ENCODE data around the gene OPRL1.

Gene OPRL1

GRCh38 chr20:64137598-64138031 lies 57.7 kb downstream of the OPRL1 start:
- Mint-ChIP-seq H3K27ac (no peak overlapping the region), H3K4me1 (no peaks in the 10 kb centered on the region), H3K36me3 (no peaks in the 10 kb centered on the region), H3K9me3 (no peaks in the 10 kb centered on the region), H3K27me3 (peaks cover 32% of the 10 kb centered on the region), H3K4me3 (no peak overlapping the region)
- no peak for ATAC-seq

GRCh38 chr20:64138276-64138815 lies 58.5 kb downstream of the OPRL1 start:
- no peak for ATAC-seq
- Mint-ChIP-seq H3K27me3 (peaks cover 32% of the 10 kb centered on the region), H3K27ac (no peak overlapping the region), H3K9me3 (no peaks in the 10 kb centered on the region), H3K4me3 (no peak overlapping the region), H3K4me1 (no peaks in the 10 kb centered on the region), H3K36me3 (no peaks in the 10 kb centered on the region)

- H3K27ac Mint-ChIP-seq = no peak overlapping the region
- H3K4me3 Mint-ChIP-seq = no peak overlapping the region
- peaks cover 4% of the 10 kb centered on the region for H3K36me3 Mint-ChIP-seq
Measured at GRCh38 chr20:64139199-64140060, 59.5 kb downstream of the OPRL1 start.

GRCh38 chr20:64140061-64140931 lies 60.4 kb downstream of the OPRL1 start:
- Mint-ChIP-seq H3K36me3 (peaks cover 13% of the 10 kb centered on the region), H3K4me1 (no peaks in the 10 kb centered on the region), H3K27ac (no peak overlapping the region), H3K27me3 (peaks cover 32% of the 10 kb centered on the region), H3K4me3 (no peak overlapping the region), H3K9me3 (peaks cover 12% of the 10 kb centered on the region)
- ATAC-seq = no peak

More at GRCh38 chr20:64139199-64140060, 59.5 kb downstream of the OPRL1 start:
- H3K9me3 Mint-ChIP-seq = peaks cover 6% of the 10 kb centered on the region
- ATAC-seq = no peak
- no peaks in the 10 kb centered on the region for H3K4me1 Mint-ChIP-seq
- H3K27me3 Mint-ChIP-seq = peaks cover 32% of the 10 kb centered on the region

GRCh38 chr20:64140956-64141355 lies 61.1 kb downstream of the OPRL1 start:
- no peak for ATAC-seq
- Mint-ChIP-seq H3K27me3 (peaks cover 27% of the 10 kb centered on the region), H3K27ac (no peak overlapping the region), H3K36me3 (peaks cover 13% of the 10 kb centered on the region), H3K4me1 (no peaks in the 10 kb centered on the region), H3K9me3 (peaks cover 12% of the 10 kb centered on the region), H3K4me3 (no peak overlapping the region)

- peaks cover 13% of the 10 kb centered on the region for H3K36me3 Mint-ChIP-seq
- no peak overlapping the region for H3K4me3 Mint-ChIP-seq
- peaks cover 17% of the 10 kb centered on the region for H3K27me3 Mint-ChIP-seq
- no peak overlapping the region for H3K27ac Mint-ChIP-seq
- peaks cover 12% of the 10 kb centered on the region for H3K9me3 Mint-ChIP-seq
- no peaks in the 10 kb centered on the region for H3K4me1 Mint-ChIP-seq
- no peak for ATAC-seq
Measured at GRCh38 chr20:64142590-64142989, 62.7 kb downstream of the OPRL1 start.

- no peak for ATAC-seq
- Mint-ChIP-seq H3K9me3 (peaks cover 12% of the 10 kb centered on the region), H3K4me1 (no peaks in the 10 kb centered on the region), H3K36me3 (peaks cover 13% of the 10 kb centered on the region), H3K4me3 (no peak overlapping the region), H3K27ac (no peak overlapping the region), H3K27me3 (peaks cover 17% of the 10 kb centered on the region)
Measured at GRCh38 chr20:64143018-64143801, 63.3 kb downstream of the OPRL1 start.

GRCh38 chr20:64144144-64144912 lies 64.4 kb downstream of the OPRL1 start:
- no peak overlapping the region for H3K4me3 Mint-ChIP-seq
- peaks cover 17% of the 10 kb centered on the region for H3K27me3 Mint-ChIP-seq
- no peak overlapping the region for H3K27ac Mint-ChIP-seq
- H3K36me3 Mint-ChIP-seq = peaks cover 13% of the 10 kb centered on the region
- no peak for ATAC-seq
- H3K4me1 Mint-ChIP-seq = no peaks in the 10 kb centered on the region
- H3K9me3 Mint-ChIP-seq = peaks cover 12% of the 10 kb centered on the region

- no peak for ATAC-seq
- peaks cover 13% of the 10 kb centered on the region for H3K36me3 Mint-ChIP-seq
- H3K27ac Mint-ChIP-seq = no peak overlapping the region
- H3K27me3 Mint-ChIP-seq = peaks cover 11% of the 10 kb centered on the region
- H3K4me3 Mint-ChIP-seq = no peak overlapping the region
- H3K4me1 Mint-ChIP-seq = no peaks in the 10 kb centered on the region
- peaks cover 12% of the 10 kb centered on the region for H3K9me3 Mint-ChIP-seq
Measured at GRCh38 chr20:64145458-64146300, 65.8 kb downstream of the OPRL1 start.

GRCh38 chr20:64146301-64146935 lies 66.5 kb downstream of the OPRL1 start:
- H3K27me3 Mint-ChIP-seq = peaks cover 6% of the 10 kb centered on the region

GRCh38 chr20:64146936-64147477 lies 67.1 kb downstream of the OPRL1 start:
- Mint-ChIP-seq H3K9me3 (peaks cover 12% of the 10 kb centered on the region), H3K27ac (no peak overlapping the region), H3K4me3 (no peak overlapping the region), H3K4me1 (no peaks in the 10 kb centered on the region), H3K36me3 (peaks cover 13% of the 10 kb centered on the region), H3K27me3 (peaks cover under 1% of the 10 kb centered on the region)
- ATAC-seq = no peak

More at GRCh38 chr20:64146301-64146935, 66.5 kb downstream of the OPRL1 start:
- Mint-ChIP-seq H3K9me3 (peaks cover 12% of the 10 kb centered on the region), H3K4me3 (no peak overlapping the region), H3K4me1 (no peaks in the 10 kb centered on the region), H3K27ac (no peak overlapping the region), H3K36me3 (peaks cover 13% of the 10 kb centered on the region)
- ATAC-seq = no peak

GRCh38 chr20:64148581-64148980 lies 68.7 kb downstream of the OPRL1 start:
- Mint-ChIP-seq H3K4me3 (no peak overlapping the region), H3K27ac (no peak overlapping the region), H3K9me3 (peaks cover 12% of the 10 kb centered on the region), H3K27me3 (no peaks in the 10 kb centered on the region), H3K36me3 (peaks cover 13% of the 10 kb centered on the region), H3K4me1 (no peaks in the 10 kb centered on the region)
- no peak for ATAC-seq

GRCh38 chr20:64149141-64149540 lies 69.3 kb downstream of the OPRL1 start:
- Mint-ChIP-seq H3K4me1 (no peaks in the 10 kb centered on the region), H3K27me3 (no peaks in the 10 kb centered on the region), H3K27ac (no peak overlapping the region), H3K4me3 (no peak overlapping the region), H3K9me3 (peaks cover 9% of the 10 kb centered on the region), H3K36me3 (peaks cover 12% of the 10 kb centered on the region)
- no peak for ATAC-seq
